ENCODE measurements around the gene NRSN1. TPM values are rescaled to one million over a fixed set of nuclear protein-coding genes. Genes with fewer than 3 reads are reported as not detected.

Gene NRSN1, protein sequence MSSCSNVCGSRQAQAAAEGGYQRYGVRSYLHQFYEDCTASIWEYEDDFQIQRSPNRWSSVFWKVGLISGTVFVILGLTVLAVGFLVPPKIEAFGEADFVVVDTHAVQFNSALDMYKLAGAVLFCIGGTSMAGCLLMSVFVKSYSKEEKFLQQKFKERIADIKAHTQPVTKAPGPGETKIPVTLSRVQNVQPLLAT
- total RNA-seq (not detected), polyA plus RNA-seq (not detected)

DNA sequence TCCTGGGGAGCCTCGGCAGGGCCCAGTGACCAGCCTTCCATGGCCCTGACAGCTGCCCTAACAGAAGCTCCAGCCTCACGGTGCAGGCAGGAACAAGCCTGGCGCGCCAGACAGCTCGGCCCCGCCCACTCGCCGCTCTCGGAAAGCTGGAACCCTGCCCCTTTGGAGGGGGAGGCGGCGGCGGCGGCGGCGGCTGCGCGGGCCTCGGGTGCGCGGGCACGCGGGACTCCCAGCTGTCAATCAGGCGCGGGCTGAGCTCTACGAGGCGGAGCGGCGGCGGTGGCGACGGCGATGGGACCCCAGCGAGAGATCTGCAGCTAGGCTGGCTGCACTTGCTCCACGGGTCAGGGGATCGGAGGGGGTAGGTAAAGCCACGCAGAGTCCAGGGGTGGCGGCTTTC is at the start of gene NRSN1:
Gene NRSN1, plus strand, starts transcription at position 236 of the 400 bp plus-strand sequence. CDS start 8,113 bp downstream, outside the sequence.
- Histone ChIP-seq H3K9me3 (ENCODE audit: control insufficient read depth in 4 of 4, low read length in 3 of 4) (peaks cover 0 to 2% (median 0%) of the 10 kb centered on the region in 4 donors), H3K27ac (ENCODE audit: low read depth in 1 of 2, low read length in 2 of 2) (no peak within 1 kb of the TSS), H3K27me3 (ENCODE audit: control insufficient read depth in 4 of 4, insufficient read depth in 4 of 4, low read length in 3 of 4) (no peaks in the 10 kb centered on the region), H3K4me3 (ENCODE audit: low read depth in 1 of 3, low read length in 3 of 3) (no peak within 1 kb of the TSS), H3K4me1 (ENCODE audit: control insufficient read depth in 4 of 4, insufficient read depth in 4 of 4, low read length in 3 of 4) (peaks cover 0 to 3% (median 0%) of the 10 kb centered on the region in 4 donors), H3K36me3 (ENCODE audit: control insufficient read depth in 4 of 4, insufficient read depth in 3 of 4, low read depth in 1 of 4, low read length in 3 of 4) (no peaks in the 10 kb centered on the region), H3K9ac (ENCODE audit: low read depth in 1 of 2, low read length in 2 of 2) (no peak within 1 kb of the TSS)
- DNase-seq (ENCODE audit: low spot score), result peak; percentile 37
- 6% methylated on average over 37 of the region's 37 CpGs for WGBS
- TF ChIP-seq TAF1 (conservative IDR thresholded peaks at IDR 0.05) (no peak), RAD21 (IDR thresholded peaks at IDR 0.05) (no peak), HNF4G (IDR thresholded peaks at IDR 0.05) (no peak), RXRA (IDR thresholded peaks at IDR 0.05) (no peak), EGR1 (IDR thresholded peaks at IDR 0.05; ENCODE audit: low read depth in 2 of 2) (no peak), GABPA (IDR thresholded peaks at IDR 0.05 in 1 of 2, conservative IDR thresholded peaks at IDR 0.05 in 1 of 2) (no peak), NR2F2 (IDR thresholded peaks at IDR 0.05) (no peak), HNF4A (conservative IDR thresholded peaks at IDR 0.05) (no peak), SP1 (IDR thresholded peaks at IDR 0.05) (no peak), FOXA2 (IDR thresholded peaks at IDR 0.05) (no peak), YY1 (IDR thresholded peaks at IDR 0.05) (no peak), JUND (IDR thresholded peaks at IDR 0.05) (no peak), FOXA1 (IDR thresholded peaks at IDR 0.05) (no peak)
- TF ChIP-seq, protein P1, sequence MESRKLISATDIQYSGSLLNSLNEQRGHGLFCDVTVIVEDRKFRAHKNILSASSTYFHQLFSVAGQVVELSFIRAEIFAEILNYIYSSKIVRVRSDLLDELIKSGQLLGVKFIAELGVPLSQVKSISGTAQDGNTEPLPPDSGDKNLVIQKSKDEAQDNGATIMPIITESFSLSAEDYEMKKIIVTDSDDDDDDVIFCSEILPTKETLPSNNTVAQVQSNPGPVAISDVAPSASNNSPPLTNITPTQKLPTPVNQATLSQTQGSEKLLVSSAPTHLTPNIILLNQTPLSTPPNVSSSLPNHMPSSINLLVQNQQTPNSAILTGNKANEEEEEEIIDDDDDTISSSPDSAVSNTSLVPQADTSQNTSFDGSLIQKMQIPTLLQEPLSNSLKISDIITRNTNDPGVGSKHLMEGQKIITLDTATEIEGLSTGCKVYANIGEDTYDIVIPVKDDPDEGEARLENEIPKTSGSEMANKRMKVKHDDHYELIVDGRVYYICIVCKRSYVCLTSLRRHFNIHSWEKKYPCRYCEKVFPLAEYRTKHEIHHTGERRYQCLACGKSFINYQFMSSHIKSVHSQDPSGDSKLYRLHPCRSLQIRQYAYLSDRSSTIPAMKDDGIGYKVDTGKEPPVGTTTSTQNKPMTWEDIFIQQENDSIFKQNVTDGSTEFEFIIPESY (IDR thresholded peaks at IDR 0.05), result no peak
- TF ChIP-seq, protein P2, sequence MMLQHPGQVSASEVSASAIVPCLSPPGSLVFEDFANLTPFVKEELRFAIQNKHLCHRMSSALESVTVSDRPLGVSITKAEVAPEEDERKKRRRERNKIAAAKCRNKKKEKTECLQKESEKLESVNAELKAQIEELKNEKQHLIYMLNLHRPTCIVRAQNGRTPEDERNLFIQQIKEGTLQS (IDR thresholded peaks at IDR 0.05), result no peak
- TF ChIP-seq, protein P3, sequence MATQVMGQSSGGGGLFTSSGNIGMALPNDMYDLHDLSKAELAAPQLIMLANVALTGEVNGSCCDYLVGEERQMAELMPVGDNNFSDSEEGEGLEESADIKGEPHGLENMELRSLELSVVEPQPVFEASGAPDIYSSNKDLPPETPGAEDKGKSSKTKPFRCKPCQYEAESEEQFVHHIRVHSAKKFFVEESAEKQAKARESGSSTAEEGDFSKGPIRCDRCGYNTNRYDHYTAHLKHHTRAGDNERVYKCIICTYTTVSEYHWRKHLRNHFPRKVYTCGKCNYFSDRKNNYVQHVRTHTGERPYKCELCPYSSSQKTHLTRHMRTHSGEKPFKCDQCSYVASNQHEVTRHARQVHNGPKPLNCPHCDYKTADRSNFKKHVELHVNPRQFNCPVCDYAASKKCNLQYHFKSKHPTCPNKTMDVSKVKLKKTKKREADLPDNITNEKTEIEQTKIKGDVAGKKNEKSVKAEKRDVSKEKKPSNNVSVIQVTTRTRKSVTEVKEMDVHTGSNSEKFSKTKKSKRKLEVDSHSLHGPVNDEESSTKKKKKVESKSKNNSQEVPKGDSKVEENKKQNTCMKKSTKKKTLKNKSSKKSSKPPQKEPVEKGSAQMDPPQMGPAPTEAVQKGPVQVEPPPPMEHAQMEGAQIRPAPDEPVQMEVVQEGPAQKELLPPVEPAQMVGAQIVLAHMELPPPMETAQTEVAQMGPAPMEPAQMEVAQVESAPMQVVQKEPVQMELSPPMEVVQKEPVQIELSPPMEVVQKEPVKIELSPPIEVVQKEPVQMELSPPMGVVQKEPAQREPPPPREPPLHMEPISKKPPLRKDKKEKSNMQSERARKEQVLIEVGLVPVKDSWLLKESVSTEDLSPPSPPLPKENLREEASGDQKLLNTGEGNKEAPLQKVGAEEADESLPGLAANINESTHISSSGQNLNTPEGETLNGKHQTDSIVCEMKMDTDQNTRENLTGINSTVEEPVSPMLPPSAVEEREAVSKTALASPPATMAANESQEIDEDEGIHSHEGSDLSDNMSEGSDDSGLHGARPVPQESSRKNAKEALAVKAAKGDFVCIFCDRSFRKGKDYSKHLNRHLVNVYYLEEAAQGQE (IDR thresholded peaks at IDR 0.05), result no peak
- TF ChIP-seq, protein P4, sequence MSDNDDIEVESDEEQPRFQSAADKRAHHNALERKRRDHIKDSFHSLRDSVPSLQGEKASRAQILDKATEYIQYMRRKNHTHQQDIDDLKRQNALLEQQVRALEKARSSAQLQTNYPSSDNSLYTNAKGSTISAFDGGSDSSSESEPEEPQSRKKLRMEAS (IDR thresholded peaks at IDR 0.05), result no peak
- TF ChIP-seq, protein P5, sequence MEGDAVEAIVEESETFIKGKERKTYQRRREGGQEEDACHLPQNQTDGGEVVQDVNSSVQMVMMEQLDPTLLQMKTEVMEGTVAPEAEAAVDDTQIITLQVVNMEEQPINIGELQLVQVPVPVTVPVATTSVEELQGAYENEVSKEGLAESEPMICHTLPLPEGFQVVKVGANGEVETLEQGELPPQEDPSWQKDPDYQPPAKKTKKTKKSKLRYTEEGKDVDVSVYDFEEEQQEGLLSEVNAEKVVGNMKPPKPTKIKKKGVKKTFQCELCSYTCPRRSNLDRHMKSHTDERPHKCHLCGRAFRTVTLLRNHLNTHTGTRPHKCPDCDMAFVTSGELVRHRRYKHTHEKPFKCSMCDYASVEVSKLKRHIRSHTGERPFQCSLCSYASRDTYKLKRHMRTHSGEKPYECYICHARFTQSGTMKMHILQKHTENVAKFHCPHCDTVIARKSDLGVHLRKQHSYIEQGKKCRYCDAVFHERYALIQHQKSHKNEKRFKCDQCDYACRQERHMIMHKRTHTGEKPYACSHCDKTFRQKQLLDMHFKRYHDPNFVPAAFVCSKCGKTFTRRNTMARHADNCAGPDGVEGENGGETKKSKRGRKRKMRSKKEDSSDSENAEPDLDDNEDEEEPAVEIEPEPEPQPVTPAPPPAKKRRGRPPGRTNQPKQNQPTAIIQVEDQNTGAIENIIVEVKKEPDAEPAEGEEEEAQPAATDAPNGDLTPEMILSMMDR (IDR thresholded peaks at IDR 0.05; ENCODE audit: low read depth, low read length, missing input control), result no peak

Data from liver (tissue), 9 donors.